ENCODE results near the gene PRKAR2A. TPM values are rescaled to one million over a fixed set of nuclear protein-coding genes. Genes with fewer than 3 reads are reported as not detected.
"Not testable (repeated sequence)": the region's sequence is repeated elsewhere in the genome, so short reads cannot be mapped to it uniquely, and the experiment has no call there.

Gene PRKAR2A
- total RNA-seq, 1 donor from 2014 or later, result 47.6 TPM

GRCh38 chr3:48733752-48734518 is 113.7 kb downstream of the PRKAR2A start:
- H3K4me1 Mint-ChIP-seq, result peaks cover 16% of the 10 kb centered on the region
- not testable (repeated sequence) for H3K4me3 Mint-ChIP-seq; H3K27ac Mint-ChIP-seq (ENCODE audit: unreplicated experiment); H3K27me3 Mint-ChIP-seq (ENCODE audit: low read depth); H3K36me3 Mint-ChIP-seq (ENCODE audit: low read depth); DNase-seq (ENCODE audit: low read depth, low spot score); H3K9me3 Mint-ChIP-seq

- Mint-ChIP-seq H3K27me3 (ENCODE audit: low read depth) (no peaks in the 10 kb centered on the region), H3K27ac (ENCODE audit: unreplicated experiment) (no peak overlapping the region), H3K4me1 (no peaks in the 10 kb centered on the region), H3K4me3 (no peak overlapping the region), H3K9me3 (no peaks in the 10 kb centered on the region), H3K36me3 (ENCODE audit: low read depth) (no peaks in the 10 kb centered on the region)
- DNase-seq (ENCODE audit: low read depth, low spot score), result no peak
- TF ChIP-seq, protein P1, sequence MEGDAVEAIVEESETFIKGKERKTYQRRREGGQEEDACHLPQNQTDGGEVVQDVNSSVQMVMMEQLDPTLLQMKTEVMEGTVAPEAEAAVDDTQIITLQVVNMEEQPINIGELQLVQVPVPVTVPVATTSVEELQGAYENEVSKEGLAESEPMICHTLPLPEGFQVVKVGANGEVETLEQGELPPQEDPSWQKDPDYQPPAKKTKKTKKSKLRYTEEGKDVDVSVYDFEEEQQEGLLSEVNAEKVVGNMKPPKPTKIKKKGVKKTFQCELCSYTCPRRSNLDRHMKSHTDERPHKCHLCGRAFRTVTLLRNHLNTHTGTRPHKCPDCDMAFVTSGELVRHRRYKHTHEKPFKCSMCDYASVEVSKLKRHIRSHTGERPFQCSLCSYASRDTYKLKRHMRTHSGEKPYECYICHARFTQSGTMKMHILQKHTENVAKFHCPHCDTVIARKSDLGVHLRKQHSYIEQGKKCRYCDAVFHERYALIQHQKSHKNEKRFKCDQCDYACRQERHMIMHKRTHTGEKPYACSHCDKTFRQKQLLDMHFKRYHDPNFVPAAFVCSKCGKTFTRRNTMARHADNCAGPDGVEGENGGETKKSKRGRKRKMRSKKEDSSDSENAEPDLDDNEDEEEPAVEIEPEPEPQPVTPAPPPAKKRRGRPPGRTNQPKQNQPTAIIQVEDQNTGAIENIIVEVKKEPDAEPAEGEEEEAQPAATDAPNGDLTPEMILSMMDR (conservative IDR thresholded peaks at IDR 0.05), result no peak
These were observed 120.2 kb downstream of the PRKAR2A start for GRCh38 chr3:48727511-48727910.

- not testable (repeated sequence) for H3K27ac Mint-ChIP-seq (ENCODE audit: unreplicated experiment); DNase-seq (ENCODE audit: low read depth, low spot score); H3K9me3 Mint-ChIP-seq; H3K4me3 Mint-ChIP-seq; H3K36me3 Mint-ChIP-seq (ENCODE audit: low read depth); H3K27me3 Mint-ChIP-seq (ENCODE audit: low read depth); H3K4me1 Mint-ChIP-seq
These were observed 122.4 kb downstream of the PRKAR2A start for GRCh38 chr3:48725185-48725855.

- no peak overlapping the region for H3K27ac Mint-ChIP-seq (ENCODE audit: unreplicated experiment)
- H3K9me3 Mint-ChIP-seq, result no peaks in the 10 kb centered on the region
- peaks cover 5% of the 10 kb centered on the region for H3K27me3 Mint-ChIP-seq (ENCODE audit: low read depth)
These were observed 123.9 kb downstream of the PRKAR2A start for GRCh38 chr3:48723725-48724124.

DNA sequence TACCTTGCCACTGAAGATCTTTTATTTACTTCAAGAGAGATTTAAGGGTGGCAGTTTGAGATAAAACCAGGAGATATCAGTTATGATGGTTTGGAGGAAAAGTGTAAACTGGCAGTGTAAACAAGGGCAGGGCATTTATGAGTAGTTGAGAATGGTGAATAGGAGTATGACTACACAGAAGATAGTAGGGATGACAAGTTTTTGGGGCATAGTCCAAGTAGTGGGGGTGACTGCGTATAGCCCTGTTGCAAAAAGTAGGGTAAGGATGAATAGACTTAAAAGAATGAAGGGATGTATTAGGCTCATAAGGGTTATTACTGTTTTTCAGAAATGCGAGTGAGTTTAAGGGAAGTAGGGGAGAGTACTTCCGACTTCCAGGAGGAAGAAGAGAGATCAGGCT is 124.4 kb downstream of the PRKAR2A start:
- H3K36me3 Mint-ChIP-seq (ENCODE audit: low read depth); H3K27me3 Mint-ChIP-seq (ENCODE audit: low read depth); H3K4me3 Mint-ChIP-seq; H3K27ac Mint-ChIP-seq (ENCODE audit: unreplicated experiment); H3K4me1 Mint-ChIP-seq; DNase-seq (ENCODE audit: low read depth, low spot score); H3K9me3 Mint-ChIP-seq: not testable (repeated sequence)

More at GRCh38 chr3:48723725-48724124, 123.9 kb downstream of the PRKAR2A start:
- Mint-ChIP-seq H3K4me3 (no peak overlapping the region), H3K36me3 (ENCODE audit: low read depth) (no peaks in the 10 kb centered on the region), H3K4me1 (no peaks in the 10 kb centered on the region)
- TF ChIP-seq, protein P1 (conservative IDR thresholded peaks at IDR 0.05), result no peak
- DNase-seq (ENCODE audit: low read depth, low spot score), result no peak

GRCh38 chr3:48716982-48717746 is 130.5 kb downstream of the PRKAR2A start, which contains the start of gene IP6K2:
TSS of gene IP6K2 (minus strand) at chr3:48717221. CDS start at chr3:48695291, 21,930 bp downstream.
- TF ChIP-seq, protein P1 (conservative IDR thresholded peaks at IDR 0.05), result no peak
- DNase-seq (ENCODE audit: low read depth, low spot score), result peak; percentile 99
- H3K4me1 Mint-ChIP-seq, result peaks cover 30% of the 10 kb centered on the region
- peaks cover 8% of the 10 kb centered on the region for H3K36me3 Mint-ChIP-seq (ENCODE audit: low read depth)
- peaks cover 5% of the 10 kb centered on the region for H3K27me3 Mint-ChIP-seq (ENCODE audit: low read depth)
- H3K9me3 Mint-ChIP-seq, result no peaks in the 10 kb centered on the region
- peak within 1 kb of the TSS; percentile 96 for H3K4me3 Mint-ChIP-seq
- peak within 1 kb of the TSS; percentile 99 for H3K27ac Mint-ChIP-seq (ENCODE audit: unreplicated experiment)

Data from neural crest cell (in vitro differentiated cells).